GM12878 (cell line): Measurements from ENCODE around the gene BFSP2. TPM values are rescaled to one million over a fixed set of nuclear protein-coding genes. Genes with fewer than 3 reads are reported as not detected.

Experiments
- ATAC-seq: fragments of 200-7000 bp; cut with Tn5 transposase; 3 replicates; pipeline ENCODE4 v1.9.1; 2020; ENCODE audit warnings: mild to moderate bottlenecking, moderate library complexity
- BruUV-seq: library from RNA; stranded (reverse); fragments of 400-500 nt; replicated peaks from 2 replicates; lab custom pipeline; 2021; lab: Mats Ljungman, UMichigan
- CTCF ChIA-PET: fragments of 300-600 bp; sonication (Branson Sonifier 250); formaldehyde crosslinking; extraction: SDS; loops from one replicate; lab custom pipeline; 2021; ENCODE audit warnings: inconsistent platforms; lab: Yijun Ruan, JAX
- POLR2A ChIA-PET: fragments of 350-600 bp; formaldehyde crosslinking; extraction: SDS; loops from one replicate; lab custom pipeline; 2021; ENCODE audit warnings: inconsistent platforms; lab: Charles Lee
- RAD21 ChIA-PET: fragments of 300-600 bp; sonication (Branson Sonifier 250); formaldehyde crosslinking; loops from one replicate; lab custom pipeline; 2023; ENCODE audit warnings: antibody characterized with exemption; ENCODE audit not compliant: unreplicated experiment; lab: Charles Lee
- SMC1A ChIA-PET: fragments of 300-600 bp; sonication (Branson Sonifier 250); formaldehyde crosslinking; loops from one replicate; lab custom pipeline; 2023; ENCODE audit not compliant: unreplicated experiment, uncharacterized antibody; lab: Charles Lee
- DNase-seq: peaks from one replicate; pipeline ENCODE4 v3.0.0-alpha.2; 2011; ENCODE audit warnings: low read depth, low spot score
- FAIRE-seq: peaks from 3 replicates; lab custom pipeline; 2011; peaks lifted over from hg19 to GRCh38; lab: Jason Lieb, UNC
- H2AFZ ChIP-seq: 2 replicates; pipeline ENCODE4 v1.6.0; 2011; ENCODE audit warnings: low read depth, low read length, control low read depth; ENCODE audit not compliant: control insufficient read depth
- H3K27ac ChIP-seq: 2 replicates; pipeline ENCODE4 v1.5.1; 2011; ENCODE audit warnings: control low read depth; ENCODE audit not compliant: control insufficient read depth, insufficient read depth
- H3K27me3 ChIP-seq, 2 experiments: replicated peaks in 1 of 2; 2 replicates each; pipeline versions ENCODE4 v1.6.0 to v1.6.1; 2011; ENCODE audit warnings: low read length in 1 of 2; ENCODE audit not compliant: control insufficient read depth in 2 of 2, insufficient read depth in 2 of 2
- H3K36me3 ChIP-seq, 2 experiments: 2 replicates each; pipeline ENCODE4 v1.5.1; 2011; ENCODE audit warnings: low read length in 1 of 2; ENCODE audit not compliant: control insufficient read depth in 2 of 2, insufficient read depth in 2 of 2
- H3K4me1 ChIP-seq: 2 replicates; pipeline ENCODE4 v1.6.1; 2011; ENCODE audit warnings: mild to moderate bottlenecking, low read length, moderate library complexity, mixed read lengths; ENCODE audit not compliant: control insufficient read depth, insufficient read depth
- H3K4me2 ChIP-seq: 2 replicates; pipeline ENCODE4 v1.6.0; 2011; ENCODE audit warnings: control low read depth; ENCODE audit not compliant: control insufficient read depth, insufficient read depth
- H3K4me3 ChIP-seq: fragments of 200-600 bp; sonication (generic); 2 replicates; pipeline ENCODE4 v1.5.1; 2016
- H3K79me2 ChIP-seq: 2 replicates; pipeline ENCODE4 v1.6.0; 2011; ENCODE audit warnings: low read length; ENCODE audit not compliant: control insufficient read depth, insufficient read depth
- H3K9ac ChIP-seq: 2 replicates; pipeline ENCODE4 v1.8.0; 2011; ENCODE audit warnings: low read length, control low read depth, mixed read lengths; ENCODE audit not compliant: control insufficient read depth, insufficient read depth
- H3K9me3 ChIP-seq: replicated peaks from 3 replicates; pipeline ENCODE4 v1.5.1; 2011; ENCODE audit warnings: mild to moderate bottlenecking, low read length; ENCODE audit not compliant: control insufficient read depth, insufficient read depth
- H4K20me1 ChIP-seq: 2 replicates; pipeline ENCODE4 v1.6.0; 2011; ENCODE audit not compliant: control insufficient read depth, insufficient read depth
- BCLAF1 ChIP-seq: fragments of 450-650 bp; IDR thresholded peaks from 2 replicates; pipeline ENCODE4 v1.6.1; 2017; ENCODE audit warnings: antibody characterized with exemption, mild to moderate bottlenecking, moderate library complexity
- BRCA1 ChIP-seq: IDR thresholded peaks from 2 replicates; pipeline ENCODE4 v1.6.1; 2011; ENCODE audit warnings: low read depth, low read length, improper control_type of control experiment
- ETV6 ChIP-seq, 2 experiments: fragments of 450-650 bp in 1 of 2; IDR thresholded peaks in 1 of 2; conservative IDR thresholded peaks in 1 of 2; 2 replicates each; pipeline ENCODE4 v1.6.1; 2014; ENCODE audit warnings: antibody characterized with exemption in 1 of 2, borderline replicate concordance in 1 of 2, low read depth in 1 of 2, mild to moderate bottlenecking in 1 of 2, moderate library complexity in 1 of 2
- HDGF ChIP-seq: fragments of 450-650 bp; IDR thresholded peaks from 2 replicates; pipeline ENCODE4 v1.6.1; 2016; ENCODE audit warnings: antibody characterized with exemption
- IKZF1 ChIP-seq: fragments of 450-650 bp; conservative IDR thresholded peaks from 2 replicates; pipeline ENCODE4 v1.6.1; 2017; ENCODE audit warnings: antibody characterized with exemption, mild to moderate bottlenecking
- IRF4 ChIP-seq: IDR thresholded peaks from 2 replicates; pipeline ENCODE4 v1.6.1; 2011; ENCODE audit warnings: low read depth, low read length
- KAT2A ChIP-seq: conservative IDR thresholded peaks from 2 replicates; pipeline ENCODE4 v1.6.1; 2011; ENCODE audit warnings: low read depth, low read length; ENCODE audit not compliant: control insufficient read depth
- MTA2 ChIP-seq: fragments of 450-650 bp; IDR thresholded peaks from 2 replicates; pipeline ENCODE4 v1.6.1; 2016; ENCODE audit warnings: low read depth, mild to moderate bottlenecking, moderate library complexity
- NBN ChIP-seq: fragments of 450-650 bp; IDR thresholded peaks from 2 replicates; pipeline ENCODE4 v1.6.1; 2016
- POLR2AphosphoS2 ChIP-seq: IDR thresholded peaks from 2 replicates; pipeline ENCODE4 v1.6.1; 2011; ENCODE audit warnings: low read depth, mild to moderate bottlenecking, low read length, improper control_type of control experiment, moderate library complexity
- SREBF1 ChIP-seq: IDR thresholded peaks from 2 replicates; pipeline ENCODE4 v1.6.1; 2012; ENCODE audit warnings: mild to moderate bottlenecking, low read length
- TAF1 ChIP-seq: IDR thresholded peaks from 2 replicates; pipeline ENCODE4 v1.6.1; 2011; ENCODE audit warnings: mild to moderate bottlenecking, low read depth, low read length, borderline replicate concordance
- WGBS: methylation state at CpG from one replicate; pipeline ENCODE4 v1.1.6; 2016; ENCODE audit warnings: low lambda C conversion rate; ENCODE audit not compliant: insufficient replicate concordance, insufficient coverage; ENCODE audit errors: missing lambda C conversion rate; 5-methylcytosine and 5-hydroxymethylcytosine counted together
- in situ Hi-C: fragments of 300-500 bp; cut with MboI; formaldehyde crosslinking; loops from 9 replicates; pipeline ENCODE4 v1.14.3; 2018; ENCODE audit warnings: mixed read lengths
- intact Hi-C: fragments of 100-400 bp; cut with micrococcal nuclease; formaldehyde crosslinking; loops from one replicate; pipeline ENCODE4 v1.14.2; 2022; ENCODE audit not compliant: unreplicated experiment
- polyA plus RNA-seq, 11 experiments: library from polyadenylated mRNA; depleted of rRNA in 4 of 11; unstranded in 6 of 11; stranded (reverse) in 5 of 11; fragments of >200 nt; fragmentation: Nextera tagmentation in 4 of 11; fragmentation: Illumina TruSeq in 1 of 11; extraction: Ambion mirVana in 4 of 11; extraction: Trizol in 1 of 11; gene quantifications; 1 replicate in 1 of 11; 2 replicates in 10 of 11; pipeline versions ENCODE4 v1.2.1 to v1.2.3, GENCODE V29; 2011 to 2016; ENCODE audit warnings: inconsistent platforms in 2 of 11, missing spikeins in 2 of 11, low read depth in 1 of 11
- total RNA-seq, 4 experiments: library from RNA; depleted of rRNA in 3 of 4; stranded (reverse); fragments of >200 nt in 3 of 4; fragmentation: Illumina TruSeq in 1 of 4; extraction: Trizol in 1 of 4; gene quantifications; 2 replicates each; pipeline versions ENCODE4 v1.2.1 to v1.2.3, GENCODE V29; 2013 to 2021
- TF ChIP-seq, protein P1 (sequence below): fragments of 450-650 bp; conservative IDR thresholded peaks from 2 replicates; pipeline ENCODE4 v1.6.1; 2017; ENCODE audit warnings: mild to moderate bottlenecking, moderate library complexity
- TF ChIP-seq, protein P2 (sequence below): fragments of 450-650 bp; IDR thresholded peaks from 2 replicates; pipeline ENCODE4 v1.6.1; 2016; ENCODE audit warnings: mild to moderate bottlenecking

BFSP2 gene
- total and polyA plus RNA-seq, 10 of the 15 experiments (the other 5 are each of a cell fraction or from before 2014, with no cell fraction given), result 1.5 to 20.4 (median 7.3) TPM

DNA sequence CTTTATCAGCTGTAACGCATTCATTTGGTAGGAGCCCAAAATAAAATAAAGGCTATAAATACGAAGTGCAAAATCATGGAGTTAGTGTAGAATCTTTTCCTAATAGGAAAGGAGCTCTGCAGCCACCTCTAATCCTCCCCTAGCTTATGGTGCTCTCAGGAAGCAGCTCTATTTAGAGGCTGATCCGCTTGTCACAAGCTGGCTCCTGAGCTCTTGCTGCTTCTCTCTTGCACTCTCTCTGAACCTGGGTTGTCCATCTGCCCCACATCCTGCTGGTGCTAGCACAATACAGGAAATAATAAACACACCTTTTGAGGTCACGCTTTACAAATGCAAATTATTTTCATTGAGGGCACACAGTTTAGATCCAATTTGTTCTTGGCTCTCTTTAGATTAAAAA is 37.3 kb upstream of the BFSP2 start:
- Histone ChIP-seq H3K9ac (no peak overlapping the region), H3K9me3 (no peaks in the 10 kb centered on the region), H3K79me2 (no peaks in the 10 kb centered on the region), H4K20me1 (peaks cover under 1% of the 10 kb centered on the region; the same call in 1 of the 2 replicates), H3K4me1 (no peaks in the 10 kb centered on the region), H3K27ac (no peak overlapping the region), H2AFZ (no peak overlapping the region), H3K4me3 (no peak overlapping the region), H3K36me3 (no peaks in the 10 kb centered on the region), H3K27me3 (no peaks in the 10 kb centered on the region; a peak in 2 of 4 replicates), H3K4me2 (no peak overlapping the region)
- no peak for DNase-seq
- in situ Hi-C loops (no loop called here), intact Hi-C loops (no loop called here)
- ChIA-PET POLR2A (no interaction called here), SMC1A (no interaction called here), CTCF (no interaction called here), RAD21 (no interaction called here)
- TF ChIP-seq BCLAF1, result no peak
- TF ChIP-seq SREBF1, result no peak
- no peak for TF ChIP-seq IKZF1
- no peak for TF ChIP-seq MTA2
- no peak for TF ChIP-seq IRF4
- TF ChIP-seq POLR2AphosphoS2, result no peak
- no peak for TF ChIP-seq NBN
- TF ChIP-seq HDGF, result no peak
- TF ChIP-seq, protein P1, sequence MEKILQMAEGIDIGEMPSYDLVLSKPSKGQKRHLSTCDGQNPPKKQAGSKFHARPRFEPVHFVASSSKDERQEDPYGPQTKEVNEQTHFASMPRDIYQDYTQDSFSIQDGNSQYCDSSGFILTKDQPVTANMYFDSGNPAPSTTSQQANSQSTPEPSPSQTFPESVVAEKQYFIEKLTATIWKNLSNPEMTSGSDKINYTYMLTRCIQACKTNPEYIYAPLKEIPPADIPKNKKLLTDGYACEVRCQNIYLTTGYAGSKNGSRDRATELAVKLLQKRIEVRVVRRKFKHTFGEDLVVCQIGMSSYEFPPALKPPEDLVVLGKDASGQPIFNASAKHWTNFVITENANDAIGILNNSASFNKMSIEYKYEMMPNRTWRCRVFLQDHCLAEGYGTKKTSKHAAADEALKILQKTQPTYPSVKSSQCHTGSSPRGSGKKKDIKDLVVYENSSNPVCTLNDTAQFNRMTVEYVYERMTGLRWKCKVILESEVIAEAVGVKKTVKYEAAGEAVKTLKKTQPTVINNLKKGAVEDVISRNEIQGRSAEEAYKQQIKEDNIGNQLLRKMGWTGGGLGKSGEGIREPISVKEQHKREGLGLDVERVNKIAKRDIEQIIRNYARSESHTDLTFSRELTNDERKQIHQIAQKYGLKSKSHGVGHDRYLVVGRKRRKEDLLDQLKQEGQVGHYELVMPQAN, result no peak
- TF ChIP-seq ETV6 (conservative IDR thresholded peaks at IDR 0.05 in 1 of 2, IDR thresholded peaks at IDR 0.05 in 1 of 2; ENCODE audit: borderline replicate concordance in 1 of 2, low read depth in 1 of 2), result no peak
- TF ChIP-seq BRCA1, result no peak
- TF ChIP-seq KAT2A, result no peak
- TF ChIP-seq, protein P2, sequence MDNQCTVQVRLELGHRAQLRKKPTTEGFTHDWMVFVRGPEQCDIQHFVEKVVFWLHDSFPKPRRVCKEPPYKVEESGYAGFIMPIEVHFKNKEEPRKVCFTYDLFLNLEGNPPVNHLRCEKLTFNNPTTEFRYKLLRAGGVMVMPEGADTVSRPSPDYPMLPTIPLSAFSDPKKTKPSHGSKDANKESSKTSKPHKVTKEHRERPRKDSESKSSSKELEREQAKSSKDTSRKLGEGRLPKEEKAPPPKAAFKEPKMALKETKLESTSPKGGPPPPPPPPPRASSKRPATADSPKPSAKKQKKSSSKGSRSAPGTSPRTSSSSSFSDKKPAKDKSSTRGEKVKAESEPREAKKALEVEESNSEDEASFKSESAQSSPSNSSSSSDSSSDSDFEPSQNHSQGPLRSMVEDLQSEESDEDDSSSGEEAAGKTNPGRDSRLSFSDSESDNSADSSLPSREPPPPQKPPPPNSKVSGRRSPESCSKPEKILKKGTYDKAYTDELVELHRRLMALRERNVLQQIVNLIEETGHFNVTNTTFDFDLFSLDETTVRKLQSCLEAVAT, result no peak
- no peak for TF ChIP-seq TAF1
- no TSS peak for BruUV-seq
- FAIRE-seq, result no peak
- ATAC-seq, result no peak
- WGBS, result 24% methylated on average over 4 of the region's 4 CpGs
